HG03139 (cell line): ENCODE measurements around the gene OMD.
A peak's percentile ranks its signal among the peaks of the same experiment; 100 is the strongest.
"Not testable (repeated sequence)": the region's sequence is repeated elsewhere in the genome, so short reads cannot be mapped to it uniquely, and the experiment has no call there.

ENCODE experiments used
- ATAC-seq: cut with Tn5 transposase; IDR thresholded peaks from one replicate; pipeline ENCODE4 v1.9.1; 2021; ENCODE audit not compliant: unreplicated experiment

OMD gene

GRCh38 chr9:92414566-92414965, 9.7 kb downstream of the OMD start:
- no peak for ATAC-seq

GRCh38 chr9:92411157-92411556, 13.1 kb downstream of the OMD start:
- not testable (repeated sequence) for ATAC-seq

- no peak for ATAC-seq
Observed at GRCh38 chr9:92408747-92409478, 15.4 kb downstream of the OMD start.

DNA sequence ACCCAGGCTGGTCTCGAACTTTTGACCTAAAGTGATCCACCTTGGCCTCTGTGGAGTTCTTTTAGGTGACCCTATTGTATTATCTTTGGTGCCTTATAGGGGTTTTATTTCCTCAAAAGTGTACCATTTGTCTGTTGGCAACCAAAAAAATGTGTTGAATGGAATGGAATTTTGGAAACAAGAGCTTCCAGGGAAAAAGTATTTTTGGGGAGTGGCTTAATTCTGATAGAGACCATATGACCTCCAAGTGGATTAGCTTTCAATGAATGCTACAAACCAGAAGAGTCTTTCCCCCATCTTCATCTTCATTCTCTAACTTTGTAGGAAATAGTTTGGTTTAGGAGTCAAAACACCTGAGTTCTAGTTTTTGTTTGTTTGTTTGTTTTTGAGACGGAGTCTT, 16.5 kb downstream of the OMD start:
- ATAC-seq: no peak

GRCh38 chr9:92406477-92406876, 17.8 kb downstream of the OMD start:
- peak; percentile 56 for ATAC-seq

DNA sequence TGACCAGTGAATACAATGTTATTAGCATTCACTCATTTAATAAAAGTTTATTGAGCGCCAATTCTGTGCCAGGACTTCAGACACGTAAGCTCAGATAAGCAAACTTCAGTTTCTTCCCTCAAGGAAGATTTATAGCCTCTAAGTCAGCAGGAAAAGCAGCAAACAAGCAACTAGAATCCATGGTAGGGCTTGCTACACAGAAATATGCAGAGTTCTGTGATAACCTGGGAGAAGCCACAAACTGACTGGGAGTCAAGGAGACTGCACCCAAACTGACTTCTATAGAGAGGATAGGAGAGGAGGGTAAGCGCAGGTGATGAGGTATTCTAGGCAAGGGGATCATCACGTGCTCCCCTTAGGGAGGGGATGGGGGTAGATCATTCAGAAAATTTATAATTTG, 18.5 kb downstream of the OMD start:
- ATAC-seq: no peak

DNA sequence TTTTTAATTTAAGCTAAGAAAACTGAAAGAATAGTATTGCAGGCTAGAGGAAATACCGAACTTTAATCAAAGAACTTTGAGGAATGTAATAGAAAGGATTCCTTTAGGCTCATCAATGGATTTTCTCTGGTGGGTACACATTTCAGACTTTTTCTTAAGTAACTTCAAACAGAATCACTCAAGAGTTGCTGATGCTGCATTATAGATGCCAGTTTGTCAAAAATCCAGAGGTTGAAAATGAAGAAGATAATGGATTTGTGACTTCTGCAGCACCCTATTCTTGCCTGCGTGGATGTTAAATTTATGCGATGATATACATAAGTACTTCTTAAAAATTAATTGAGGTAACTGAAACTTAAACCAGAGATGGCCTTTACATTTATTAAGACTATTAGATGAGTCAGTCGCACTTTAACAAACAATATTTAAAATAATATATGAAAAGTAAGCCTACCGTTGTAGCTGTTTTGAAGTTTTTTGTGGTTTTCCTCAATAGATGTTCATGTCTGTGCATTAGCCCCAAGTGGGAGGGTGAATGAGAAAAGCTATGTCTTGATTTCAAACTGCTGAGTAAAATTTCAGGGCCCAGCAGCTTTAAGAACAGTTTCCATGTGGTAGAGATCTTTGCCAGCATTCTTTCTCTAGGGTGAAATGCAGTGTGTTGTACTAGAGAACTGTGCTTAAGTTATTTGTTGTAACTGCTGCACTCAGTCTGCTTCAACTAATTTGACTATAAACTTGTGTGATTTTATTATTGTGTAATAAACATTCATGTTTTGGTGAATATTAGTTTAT, 20.0 kb downstream of the OMD start, which contains the start of gene OGN:
TSS of gene OGN (minus strand) at position 537 of the 795 bp plus-strand sequence. CDS start 1,171 bp downstream, outside the sequence.
- ATAC-seq: no peak

DNA sequence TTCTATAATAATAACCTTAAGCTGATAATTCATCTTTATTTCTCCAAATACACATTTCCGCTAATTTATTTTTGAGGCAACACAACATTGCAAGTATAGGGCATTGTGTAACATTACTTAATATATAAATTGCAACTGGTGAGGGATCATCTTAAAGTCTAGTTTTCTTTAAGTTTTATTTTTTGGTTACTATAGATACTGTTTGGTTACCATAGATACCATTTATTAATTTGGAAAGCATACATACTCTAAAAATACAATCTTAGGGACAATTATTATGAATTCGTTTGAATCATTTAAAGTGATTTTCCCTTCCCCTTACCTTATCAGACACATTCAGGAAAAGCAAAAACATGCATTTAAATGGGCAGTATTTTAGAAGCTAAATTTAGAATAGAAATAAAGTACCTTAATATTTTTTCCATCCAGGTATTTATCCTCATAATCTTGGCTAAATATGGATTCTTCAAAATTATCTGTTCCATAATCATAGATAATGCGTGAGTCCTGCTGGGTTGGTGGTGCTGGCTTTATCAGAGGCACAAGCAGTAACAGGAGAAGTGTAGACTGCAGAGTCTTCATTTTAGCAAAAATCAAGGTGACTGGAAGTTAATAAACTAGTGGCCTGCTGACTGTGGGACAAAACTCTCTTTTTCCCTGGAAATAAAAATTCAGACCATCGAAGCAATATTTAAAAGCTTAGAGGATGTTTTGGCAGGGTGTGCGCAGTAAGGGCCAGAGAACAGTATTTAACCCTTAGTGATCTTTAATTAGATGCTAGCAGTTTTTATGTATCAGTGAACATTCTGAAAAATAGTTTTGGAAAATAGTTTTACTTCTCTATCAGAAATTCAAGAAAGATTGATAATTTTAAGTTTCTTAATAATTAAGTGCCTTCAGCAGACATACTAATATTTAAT, 21.2 kb downstream of the OMD start:
- no peak for ATAC-seq

- ATAC-seq: no peak
Observed at GRCh38 chr9:92402360-92402759, 21.9 kb downstream of the OMD start.

- ATAC-seq: no peak
Observed at GRCh38 chr9:92397853-92398252, 26.4 kb downstream of the OMD start.

GRCh38 chr9:92395617-92396016, 28.7 kb downstream of the OMD start:
- no peak for ATAC-seq

DNA sequence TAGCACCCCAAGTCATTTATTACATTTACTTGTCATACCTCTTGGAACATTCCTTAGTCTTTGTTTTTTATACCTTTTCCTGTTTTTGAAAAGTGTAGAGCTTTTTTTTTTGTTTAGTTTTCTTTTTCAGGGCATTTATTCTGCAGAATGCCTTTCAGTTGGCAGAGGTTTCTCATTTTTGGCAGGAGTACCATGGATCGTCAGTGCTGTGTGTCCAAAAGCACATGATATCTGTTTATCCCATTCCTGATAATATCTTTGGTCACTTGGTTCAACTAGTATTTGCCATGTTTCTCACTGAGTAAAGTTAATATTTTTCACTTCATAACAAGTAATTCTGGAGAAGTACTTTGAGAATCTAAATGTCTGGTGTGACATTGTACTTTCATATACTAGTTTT, 30.6 kb downstream of the OMD start:
- ATAC-seq: no peak

- no peak for ATAC-seq
Observed at GRCh38 chr9:92392690-92393089, 31.6 kb downstream of the OMD start.

- no peak for ATAC-seq
Observed at GRCh38 chr9:92385953-92386352, 38.3 kb downstream of the OMD start.

DNA sequence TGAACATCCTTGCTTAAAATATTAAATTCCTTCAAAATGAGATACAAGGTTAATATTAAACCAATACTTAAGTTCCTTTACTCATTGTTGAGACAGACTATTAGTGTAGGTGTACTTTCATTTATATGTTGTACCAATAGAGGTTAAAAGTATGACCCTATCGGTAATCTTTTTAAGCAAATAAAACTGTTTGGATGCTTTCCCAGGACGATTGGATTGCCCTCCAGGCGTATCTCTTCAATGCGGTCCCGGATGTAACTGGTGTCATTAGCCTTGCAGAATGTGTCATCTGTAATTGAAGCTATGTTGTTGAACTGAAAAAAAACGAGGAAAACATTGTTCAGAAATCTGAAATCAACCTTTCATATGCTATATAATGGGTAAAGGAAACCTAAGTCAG, 38.8 kb downstream of the OMD start:
- ATAC-seq: no peak

- ATAC-seq: no peak
Observed at GRCh38 chr9:92385001-92385400, 39.3 kb downstream of the OMD start.

DNA sequence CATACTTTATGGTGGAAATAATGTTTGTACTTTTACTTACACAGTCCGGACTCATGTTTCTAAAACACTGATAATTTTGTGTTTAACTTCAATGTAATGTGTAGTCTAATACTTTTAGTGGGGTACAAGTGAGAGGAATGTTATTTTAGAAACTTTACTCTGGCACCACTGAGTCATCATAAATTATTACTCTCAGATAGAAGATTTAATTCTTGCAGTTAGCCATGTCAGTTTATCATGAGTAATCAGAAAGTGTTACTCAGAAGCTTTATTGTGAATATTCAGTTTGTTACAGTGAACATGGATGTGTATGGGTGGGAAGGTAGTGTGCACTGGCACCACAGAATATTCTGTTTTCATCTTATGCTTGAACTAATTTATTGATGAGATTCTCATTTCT, 39.9 kb downstream of the OMD start:
- no peak for ATAC-seq

DNA sequence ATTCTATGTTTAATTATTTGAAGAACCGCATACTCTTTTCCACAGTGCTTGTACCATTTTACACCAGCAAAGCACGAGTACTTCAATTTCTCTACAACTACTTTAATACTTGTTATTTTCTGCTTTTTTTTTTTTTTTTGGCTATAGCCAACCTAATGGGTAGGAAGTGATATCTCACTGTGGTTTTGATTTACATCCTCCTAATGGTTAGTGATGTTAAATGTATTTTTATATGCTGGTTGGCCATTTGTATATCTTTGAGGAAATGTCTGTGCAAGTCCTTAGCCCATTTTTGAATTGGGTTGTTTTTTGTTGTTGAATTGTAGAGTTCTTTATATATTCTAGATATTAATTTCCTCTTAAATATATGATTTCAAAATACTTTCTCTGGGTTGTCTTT, 42.5 kb downstream of the OMD start:
- ATAC-seq: no peak

GRCh38 chr9:92380603-92381002, 43.7 kb downstream of the OMD start:
- ATAC-seq: no peak

- no peak for ATAC-seq
Observed at GRCh38 chr9:92378865-92379560, 45.3 kb downstream of the OMD start.

GRCh38 chr9:92377876-92378275, 46.4 kb downstream of the OMD start:
- ATAC-seq: no peak
